ENCODE data around the gene PCNX2. TPM values are rescaled to one million over a fixed set of nuclear protein-coding genes. Genes with fewer than 3 reads are reported as not detected.

Gene PCNX2
- total and polyA plus RNA-seq, 2 of the 8 experiments (the other 6 are each of a cell fraction or from before 2014, with no cell fraction given), result 46.1 to 57.6 TPM

- TF ChIP-seq CHD7 (IDR thresholded peaks at IDR 0.05; ENCODE audit: insufficient replicate concordance, low read length) (no peak), SIRT6 (IDR thresholded peaks at IDR 0.05; ENCODE audit: low read length) (no peak), CHD1 (IDR thresholded peaks at IDR 0.05; ENCODE audit: low read depth, low read length) (no peak)
These were observed 57.9 kb downstream of the PCNX2 start (continued) for GRCh38 chr1:233237647-233238046.
